GM18951 (cell line): ENCODE measurements around the gene TBC1D22A.

Experiments used
- POLR2A ChIP-seq: IDR thresholded peaks from 4 replicates; pipeline ENCODE4 v1.6.1; 2011; ENCODE audit warnings: mild to moderate bottlenecking; ENCODE audit not compliant: insufficient read length, insufficient read depth; ENCODE audit errors: extremely low read depth
- in situ Hi-C: fragments of 300-500 bp; cut with MboI; formaldehyde crosslinking; loops from one replicate; pipeline ENCODE4 v1.12.0; 2022; ENCODE audit warnings: low sequenced_read_pairs, mixed read lengths, inconsistent platforms; ENCODE audit not compliant: unreplicated experiment

TBC1D22A gene

GRCh38 chr22:46834021-46834737 lies 71.7 kb downstream of the TBC1D22A start:
- in situ Hi-C loops = no loop called here
- no peak for TF ChIP-seq POLR2A

DNA sequence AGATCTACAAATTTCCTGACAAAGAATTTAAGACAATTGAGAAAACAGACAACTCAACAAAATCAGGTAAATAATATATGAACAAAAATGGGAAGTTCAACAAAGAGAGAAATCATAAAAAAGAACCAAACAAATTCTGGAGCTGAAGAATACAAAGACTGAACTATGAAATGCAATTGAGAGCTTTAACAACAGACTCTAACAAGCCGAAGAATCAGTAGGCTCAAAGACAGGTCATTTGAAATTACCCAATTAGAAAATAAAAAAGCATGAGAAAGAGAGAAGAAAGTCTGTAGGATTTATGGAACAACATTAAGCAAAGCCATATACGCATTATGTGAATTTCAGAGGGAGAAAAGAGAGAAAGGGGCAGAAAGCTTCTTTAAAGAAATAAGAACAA lies 72.8 kb downstream of the TBC1D22A start:
- in situ Hi-C loops = no loop called here
- no peak for TF ChIP-seq POLR2A

DNA sequence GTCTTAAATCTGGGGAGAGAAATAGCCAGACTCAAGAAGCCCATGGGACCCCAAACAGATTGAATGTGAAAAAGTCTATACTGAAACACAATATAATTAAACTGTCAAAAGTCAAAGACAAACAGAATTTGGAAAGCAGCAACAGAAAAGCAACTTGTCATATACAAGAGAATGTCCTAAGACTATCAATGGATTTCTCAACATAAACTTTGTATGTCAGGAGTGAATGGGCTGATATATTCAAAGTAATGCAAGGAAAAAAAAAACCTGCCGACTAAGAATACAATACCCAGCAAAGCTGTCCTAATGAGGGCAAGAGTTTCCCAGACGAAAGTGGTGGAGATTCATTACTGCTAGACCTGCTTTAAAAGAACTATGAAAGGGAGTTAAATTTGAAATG lies 73.2 kb downstream of the TBC1D22A start:
- in situ Hi-C loops = no loop called here
- TF ChIP-seq POLR2A = no peak

GRCh38 chr22:46841522-46841921 lies 79.1 kb downstream of the TBC1D22A start:
- no peak for TF ChIP-seq POLR2A
- in situ Hi-C loops = no loop called here

- TF ChIP-seq POLR2A = no peak
- in situ Hi-C loops = no loop called here
These were observed 80.2 kb downstream of the TBC1D22A start for GRCh38 chr22:46842606-46843005.

GRCh38 chr22:46843821-46844255 lies 81.4 kb downstream of the TBC1D22A start:
- no peak for TF ChIP-seq POLR2A
- in situ Hi-C loops = no loop called here

GRCh38 chr22:46844606-46845210 lies 82.3 kb downstream of the TBC1D22A start:
- in situ Hi-C loops = no loop called here
- no peak for TF ChIP-seq POLR2A

DNA sequence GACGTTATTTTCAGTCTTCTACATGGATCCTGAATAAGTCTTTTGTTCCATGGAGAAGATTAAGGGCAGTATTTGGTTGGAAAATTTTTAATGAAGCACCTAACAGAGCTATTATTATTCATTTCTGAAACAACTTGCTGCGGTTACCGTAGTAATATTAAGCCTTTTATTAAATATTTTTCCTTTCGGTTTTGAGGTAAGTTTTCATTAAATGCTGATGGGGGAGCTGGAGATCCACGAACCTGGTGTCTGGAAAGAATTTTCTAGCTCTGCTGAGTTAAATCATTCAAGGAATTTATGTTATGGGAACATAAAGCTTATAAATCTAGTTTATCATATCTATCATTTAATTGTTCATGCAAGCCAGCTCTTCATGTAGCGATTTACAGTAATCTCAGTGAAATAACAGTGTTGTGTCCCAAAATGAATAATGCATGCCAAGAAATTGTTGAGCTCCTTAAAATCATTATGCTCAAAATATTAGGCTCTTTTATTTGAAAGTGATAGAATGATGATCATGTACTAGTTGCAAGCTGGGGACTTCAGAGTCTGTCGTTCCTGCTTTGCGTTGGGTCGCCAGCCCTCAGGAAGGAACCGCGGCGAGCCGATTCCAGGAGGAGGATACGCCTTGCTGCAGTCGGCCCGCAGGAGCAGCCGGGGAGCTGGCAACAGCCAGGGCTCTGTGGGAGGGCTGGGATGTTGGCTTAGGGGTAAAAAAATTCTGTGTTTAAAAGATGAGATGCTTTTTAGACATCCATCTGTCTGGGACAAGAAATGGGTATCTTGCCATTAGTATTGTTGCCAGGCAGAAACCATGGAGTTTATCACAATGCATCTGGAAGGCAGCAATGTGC lies 83.1 kb downstream of the TBC1D22A start:
- no peak for TF ChIP-seq POLR2A
- in situ Hi-C loops = no loop called here

GRCh38 chr22:46846150-46846831 lies 83.8 kb downstream of the TBC1D22A start:
- TF ChIP-seq POLR2A = no peak
- in situ Hi-C loops = no loop called here

- in situ Hi-C loops = no loop called here
- TF ChIP-seq POLR2A = no peak
These were observed 84.4 kb downstream of the TBC1D22A start for GRCh38 chr22:46846832-46847355.

DNA sequence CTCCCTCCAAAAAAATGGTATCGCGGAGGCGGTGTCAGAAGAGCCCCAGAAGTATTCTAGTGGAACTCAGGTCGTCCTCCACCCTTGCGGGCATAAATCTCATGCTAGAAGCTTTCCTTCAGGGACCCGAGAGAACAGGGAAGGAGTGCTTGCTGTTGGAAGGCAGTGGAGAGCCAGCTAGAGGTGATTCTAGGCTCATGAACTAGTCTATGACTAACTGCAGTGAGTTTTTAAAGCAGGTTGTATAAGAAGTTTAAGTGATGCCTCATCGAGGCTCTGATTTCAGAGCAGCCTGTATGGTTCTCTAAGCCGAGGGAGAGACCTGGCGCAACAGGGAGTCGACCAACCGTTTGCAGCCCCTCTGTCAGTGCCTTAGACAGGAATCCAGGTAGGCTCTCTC lies 85.7 kb downstream of the TBC1D22A start:
- no peak for TF ChIP-seq POLR2A
- in situ Hi-C loops = no loop called here

- in situ Hi-C loops = no loop called here
- TF ChIP-seq POLR2A = no peak
These were observed 86.7 kb downstream of the TBC1D22A start for GRCh38 chr22:46849101-46849500.

DNA sequence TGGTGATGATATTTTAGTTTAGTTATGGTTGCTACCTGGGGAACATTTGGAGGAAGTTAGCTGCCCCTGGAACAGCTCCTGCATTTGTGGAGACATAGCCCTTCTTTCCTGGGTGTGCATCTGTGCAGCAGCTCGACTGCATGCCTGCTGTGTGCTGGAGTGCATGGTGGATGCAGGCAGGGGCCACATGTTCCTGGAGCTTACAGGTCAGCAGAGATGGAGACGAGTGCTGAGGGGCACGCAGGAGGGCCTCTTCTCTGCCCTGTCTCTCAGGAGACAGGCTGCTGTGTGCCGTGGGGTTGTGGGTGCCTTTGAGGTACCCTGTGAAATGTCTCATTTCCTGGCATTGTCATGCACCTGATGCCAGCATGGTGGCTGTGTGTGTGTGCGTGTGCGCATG lies 87.5 kb downstream of the TBC1D22A start:
- in situ Hi-C loops = no loop called here
- TF ChIP-seq POLR2A = no peak
